Activated CD8-positive, alpha-beta memory T cell treated with anti-CD3 and anti-CD28 coated beads, Interleukin-2, amount 50 U/mL, for 4 hours (primary cell): Measurements from ENCODE around the gene YBX3.
A peak's percentile ranks its signal among the peaks of the same experiment; 100 is the strongest.

Experiments used
- DNase-seq: peaks from one replicate; pipeline ENCODE4 v3.0.0-alpha.2; 2020

Gene YBX3

DNA sequence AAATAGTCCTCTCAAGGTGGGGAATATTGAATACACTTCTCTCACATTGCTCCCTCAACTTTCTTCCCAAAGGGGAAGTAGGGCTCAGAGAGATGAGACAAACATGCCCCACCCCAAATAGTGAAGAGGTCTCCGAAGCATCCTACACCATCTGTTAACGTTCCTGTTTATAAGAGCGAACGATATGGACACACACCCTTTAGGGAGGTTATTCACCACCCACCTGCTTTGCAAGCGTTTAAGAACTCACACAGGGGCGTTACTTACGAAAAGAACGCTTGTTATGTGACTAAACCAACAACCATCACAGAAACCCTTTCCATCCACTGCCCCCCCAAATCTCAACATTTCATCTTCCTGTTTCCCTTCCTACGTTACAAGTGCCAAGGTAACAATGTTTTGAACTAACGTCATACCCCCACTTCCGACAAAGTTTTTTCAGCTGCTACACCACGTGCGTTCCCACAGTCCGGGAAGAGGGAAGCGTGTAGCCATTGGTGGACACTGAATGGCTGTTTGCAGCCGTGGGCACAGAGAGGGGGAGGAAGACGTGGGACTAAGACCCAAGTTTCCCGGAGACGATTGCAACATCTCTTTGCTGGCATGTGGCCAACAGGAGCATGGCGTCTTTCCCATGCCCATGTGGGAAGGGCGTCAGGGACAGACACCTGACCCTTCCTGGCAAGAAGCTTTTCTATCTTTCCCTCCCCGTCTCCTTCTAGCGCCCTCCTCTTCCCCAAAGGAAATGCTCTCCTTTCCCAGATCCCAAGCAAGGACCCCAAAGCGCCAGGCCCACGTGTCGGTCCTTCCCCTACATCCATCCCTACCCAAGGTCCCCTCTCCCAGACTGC, 1.2 kb downstream of the YBX3 start:
- peak; percentile 60 for DNase-seq

DNA sequence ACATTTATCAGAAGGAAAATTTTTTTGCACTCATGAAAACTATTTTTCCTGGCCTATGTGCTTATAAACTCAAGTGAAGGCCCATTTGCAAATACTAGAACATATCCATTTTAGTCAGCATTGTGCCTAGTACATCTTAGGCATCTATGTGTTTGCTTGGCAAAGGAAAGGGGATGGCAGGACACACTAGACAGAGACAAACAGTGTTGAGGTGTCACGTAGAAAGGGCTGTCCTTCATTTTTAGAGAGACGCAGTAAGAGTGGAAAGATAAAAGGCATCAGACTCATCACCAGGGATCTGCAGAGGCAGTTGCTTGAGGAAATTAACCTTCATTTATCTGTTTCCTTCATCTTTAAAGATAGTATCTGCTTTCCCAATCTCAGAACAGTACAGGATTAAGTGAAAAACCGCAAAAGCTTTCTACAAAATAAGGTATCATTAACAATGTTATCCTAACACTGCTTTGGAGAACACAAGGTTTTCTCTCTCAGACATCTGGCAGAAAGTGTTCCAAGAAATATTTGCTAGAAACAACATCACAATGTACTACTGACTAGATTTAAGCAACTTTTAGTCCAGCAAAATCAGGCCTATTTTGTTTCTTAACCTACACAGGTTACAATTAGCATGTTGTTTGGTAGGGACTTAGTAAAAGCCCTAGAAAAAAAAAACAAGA, 2.0 kb downstream of the YBX3 start:
- DNase-seq: no peak

DNA sequence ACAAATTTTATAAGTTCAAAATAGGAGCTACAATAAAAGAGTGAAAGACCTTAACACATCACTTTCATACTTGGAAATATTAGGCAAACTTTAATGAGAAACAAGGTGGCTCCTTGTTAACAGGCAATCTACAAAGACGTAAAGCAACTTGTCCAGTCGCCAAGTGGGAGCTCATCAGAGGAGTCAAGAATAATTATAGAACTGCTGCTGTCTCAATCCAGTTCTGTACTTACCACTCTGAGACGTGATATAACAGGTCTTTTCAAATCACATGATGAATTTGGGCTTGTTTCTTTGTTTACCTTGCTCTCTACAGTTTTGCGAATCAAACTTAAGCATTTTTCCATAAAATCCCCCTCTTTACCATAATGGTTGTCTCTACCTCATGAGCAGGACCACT, 3.6 kb downstream of the YBX3 start:
- DNase-seq: no peak

DNA sequence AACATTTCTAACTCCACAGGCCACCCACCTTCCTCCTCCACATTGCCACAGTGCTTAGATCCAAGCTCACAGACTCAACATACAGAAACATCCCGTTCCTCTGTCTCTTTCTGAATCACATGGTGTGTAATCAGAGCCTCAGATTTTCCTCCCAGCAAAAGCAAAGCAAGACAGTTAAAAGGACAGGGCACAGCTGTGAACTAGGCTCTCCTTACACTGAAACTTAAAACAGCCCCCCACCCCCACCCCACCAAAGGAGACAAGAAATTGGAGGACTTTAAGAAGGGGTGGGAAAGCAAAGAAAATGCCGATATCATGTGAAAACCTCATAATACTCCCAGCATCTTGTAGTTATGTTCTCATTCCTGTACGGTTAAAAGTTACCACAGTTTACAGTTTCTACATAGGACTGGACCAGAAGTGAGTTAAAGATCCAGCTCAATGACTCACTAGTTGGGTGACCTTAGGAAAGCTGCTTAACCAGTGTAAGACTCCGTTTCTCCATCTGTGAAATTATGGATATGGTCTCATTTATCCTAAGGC, 4.8 kb downstream of the YBX3 start:
- DNase-seq: no peak

DNA sequence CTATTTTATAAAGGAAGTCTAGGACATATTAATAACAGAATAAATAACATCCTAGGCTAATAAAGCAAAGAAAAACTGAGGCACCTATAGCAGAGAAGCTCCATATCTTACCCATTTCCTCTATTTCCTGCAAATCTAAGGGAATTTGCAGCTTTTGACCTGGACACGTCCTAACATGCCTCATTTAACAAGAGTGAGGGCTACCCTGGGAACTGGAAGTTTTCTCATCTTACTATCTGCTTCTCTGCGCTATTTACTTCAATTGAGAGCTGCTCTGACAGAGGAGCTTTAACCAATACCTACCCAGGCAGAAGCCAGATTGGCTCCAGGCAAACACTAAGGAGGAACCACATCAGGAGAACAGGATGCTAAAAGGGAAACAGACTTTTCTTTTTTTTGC, 5.7 kb downstream of the YBX3 start:
- DNase-seq: no peak

DNA sequence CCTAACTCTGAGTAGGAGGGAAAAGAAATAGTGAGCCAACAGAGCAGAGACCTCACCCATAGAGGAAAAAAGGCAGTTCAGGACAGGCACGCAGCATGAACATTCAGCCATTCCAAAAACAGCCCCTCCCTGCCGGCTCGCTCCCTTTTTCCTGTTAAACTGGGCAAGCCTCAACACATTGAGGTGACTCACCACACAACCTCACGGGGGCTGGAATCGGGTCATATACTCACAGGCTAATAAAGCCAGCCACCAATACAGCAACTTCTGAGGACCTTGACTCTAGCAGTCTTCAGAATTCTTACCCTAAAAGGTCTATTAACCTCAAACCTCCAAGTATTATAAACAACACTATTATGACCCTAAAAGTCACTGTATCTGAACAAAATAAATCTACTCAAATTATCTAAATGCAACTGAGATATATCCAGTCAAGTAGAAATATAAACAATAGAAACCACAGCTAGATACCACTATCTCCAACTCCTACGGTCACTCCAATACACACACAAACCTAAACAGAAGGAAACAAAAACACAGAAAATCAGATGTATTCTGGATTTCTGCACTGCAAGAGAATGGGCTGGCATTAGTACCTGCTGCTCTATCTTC, 6.3 kb downstream of the YBX3 start:
- no peak for DNase-seq

DNA sequence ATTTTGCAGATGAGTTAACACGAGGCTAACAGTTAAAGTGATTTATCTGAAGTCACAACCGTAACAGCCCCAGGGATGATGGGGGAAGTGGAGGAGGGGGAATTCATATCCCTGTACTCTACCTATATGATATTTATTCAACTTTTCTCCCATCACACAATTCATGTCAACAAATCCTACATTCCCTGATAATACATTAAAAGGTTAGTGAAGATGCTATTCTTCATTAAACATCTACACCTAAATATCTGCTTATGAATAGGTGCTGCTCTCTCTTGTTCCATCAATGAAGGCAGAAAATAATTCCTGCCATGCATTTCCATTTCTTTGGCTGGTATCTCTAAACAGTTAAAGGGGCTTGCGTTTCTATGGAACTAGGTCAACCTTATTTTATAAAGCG, 6.8 kb downstream of the YBX3 start:
- no peak for DNase-seq

DNA sequence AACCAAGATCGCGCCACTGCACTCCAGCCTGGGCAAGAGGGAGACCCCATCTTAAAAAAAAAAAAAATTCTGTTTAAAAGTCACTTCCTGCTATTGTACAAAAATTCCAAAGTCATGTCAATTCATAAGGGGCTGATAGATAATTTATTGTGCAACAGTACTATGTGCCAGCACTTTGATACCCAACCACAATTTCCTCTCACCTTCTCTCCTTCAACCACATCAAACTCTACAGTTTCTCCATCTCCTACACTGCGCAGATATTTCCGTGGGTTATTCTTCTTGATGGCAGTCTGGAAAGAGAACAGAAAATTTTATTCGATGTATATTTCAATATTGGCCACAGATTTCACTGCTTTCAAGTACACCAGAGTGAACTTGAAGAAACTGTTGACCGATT, 7.6 kb downstream of the YBX3 start:
- no peak for DNase-seq

DNA sequence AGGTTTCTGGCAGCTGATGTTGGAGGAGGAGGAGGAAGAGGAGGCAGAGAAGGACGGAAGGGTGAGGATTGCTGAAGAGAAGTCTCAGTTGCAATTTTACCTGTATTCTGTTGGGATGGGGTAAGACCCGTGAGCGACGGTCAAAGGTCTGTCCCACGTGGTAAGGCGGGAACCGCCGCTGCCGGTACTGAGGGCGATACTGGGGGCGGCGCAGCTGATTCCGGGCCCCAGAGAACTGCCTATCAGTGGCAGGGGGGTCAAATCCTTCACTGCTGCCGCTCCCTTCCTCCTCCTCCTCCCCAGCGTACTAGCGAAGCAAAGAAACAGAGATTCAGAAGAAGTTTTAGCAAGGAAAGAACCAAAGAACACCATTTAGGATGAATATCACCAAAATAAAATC, 13.3 kb downstream of the YBX3 start:
- no peak for DNase-seq

DNA sequence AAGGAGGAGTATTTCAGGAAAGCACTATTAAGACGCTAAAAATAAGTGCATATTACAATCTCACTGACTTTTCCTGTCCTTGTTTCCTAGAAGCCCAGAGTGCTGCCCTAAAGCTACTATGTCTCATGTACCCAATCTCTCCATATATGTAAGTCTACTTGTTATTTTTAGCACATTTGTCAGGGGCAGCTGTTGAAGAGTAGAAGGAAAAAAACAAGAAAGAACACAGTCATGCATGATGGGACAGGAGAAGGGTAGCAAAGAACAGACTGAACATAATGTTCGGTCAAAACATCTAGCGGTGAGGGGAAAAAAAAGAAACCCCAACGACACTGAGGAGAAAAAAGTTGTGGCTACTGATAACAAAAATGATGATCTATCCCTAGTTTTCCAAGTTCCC, 14.3 kb downstream of the YBX3 start:
- DNase-seq: no peak

DNA sequence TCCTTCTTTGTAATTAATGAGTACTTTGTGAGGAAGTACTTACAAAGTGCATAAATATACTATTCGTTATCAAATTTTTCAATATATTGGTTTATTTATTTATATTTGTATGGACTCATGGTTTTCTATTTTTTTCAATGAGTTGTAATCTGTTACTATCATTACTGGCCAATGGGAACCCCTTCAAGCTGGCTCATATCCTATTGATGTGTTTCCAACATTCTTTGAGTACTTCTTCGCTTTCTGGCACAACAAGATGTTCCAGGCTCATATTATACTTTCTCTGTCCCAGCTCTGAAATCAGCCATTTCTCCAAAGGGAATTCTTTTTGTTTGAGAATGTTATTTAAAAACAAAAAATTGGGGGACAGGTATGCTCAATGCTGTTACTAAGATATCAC, 17.5 kb downstream of the YBX3 start:
- DNase-seq: no peak

DNA sequence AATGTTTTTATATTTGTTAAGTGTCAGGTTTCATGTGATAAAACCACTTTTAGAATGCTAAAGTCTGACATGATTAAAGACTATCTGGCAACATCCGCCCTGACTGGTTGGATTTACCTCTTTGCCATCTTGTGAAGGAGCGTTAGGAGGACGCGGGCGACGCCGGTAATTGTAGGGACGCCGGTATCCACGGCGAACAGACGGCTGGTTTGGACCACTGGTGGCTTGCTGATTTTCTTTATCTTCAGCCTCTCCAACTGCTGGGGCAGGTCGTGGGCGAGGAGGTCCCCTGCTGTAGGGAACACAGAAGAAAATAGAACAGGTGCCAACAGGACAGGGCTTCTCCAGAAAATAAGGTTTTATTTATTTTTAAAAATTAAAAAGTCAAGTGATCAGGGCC, 21.3 kb downstream of the YBX3 start:
- DNase-seq: no peak

DNA sequence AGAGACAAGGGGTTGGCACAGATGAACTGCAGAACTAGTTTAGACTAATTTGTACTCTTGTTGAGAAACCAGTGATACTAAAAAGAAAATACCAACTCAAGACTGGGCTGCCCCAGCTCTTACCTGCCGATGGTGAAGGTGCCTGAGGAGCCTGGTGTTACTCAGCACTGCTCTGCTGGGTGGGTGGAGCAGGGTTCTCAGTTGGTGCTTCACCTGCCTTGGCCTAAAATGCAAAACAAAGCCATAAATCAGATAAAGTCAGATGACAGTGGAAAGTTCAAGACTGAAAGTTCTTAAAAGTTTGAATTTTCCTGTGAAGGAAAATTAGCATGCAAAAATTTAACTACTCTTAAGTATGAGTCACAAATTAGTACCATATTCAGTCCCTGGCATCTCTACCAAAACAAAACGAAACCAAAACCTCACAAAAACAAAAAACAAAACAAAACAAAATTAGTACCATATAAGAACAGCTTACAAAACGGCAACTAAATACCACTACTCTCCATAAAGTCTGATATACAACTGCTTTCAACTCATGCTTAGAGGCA, 21.9 kb downstream of the YBX3 start:
- DNase-seq: peak; percentile 34

DNA sequence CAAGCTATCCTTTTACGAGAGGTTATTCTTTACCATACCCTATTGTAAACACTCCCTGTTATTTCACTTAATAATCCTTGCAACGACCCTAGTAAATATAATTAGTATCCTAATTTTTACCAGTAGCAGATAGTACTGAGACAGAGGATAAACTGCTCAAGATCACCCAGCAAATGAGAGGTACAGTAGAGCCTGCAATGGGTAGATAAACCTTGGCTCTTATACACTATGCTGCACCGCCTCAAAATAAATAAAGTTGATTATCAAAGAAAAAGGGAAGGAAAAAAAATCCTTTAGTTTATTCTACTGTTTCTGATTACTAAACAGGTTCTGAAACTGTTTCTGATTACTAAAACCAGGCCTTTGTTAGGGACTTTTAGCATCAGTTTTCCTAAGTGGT, 22.5 kb downstream of the YBX3 start:
- DNase-seq: no peak

DNA sequence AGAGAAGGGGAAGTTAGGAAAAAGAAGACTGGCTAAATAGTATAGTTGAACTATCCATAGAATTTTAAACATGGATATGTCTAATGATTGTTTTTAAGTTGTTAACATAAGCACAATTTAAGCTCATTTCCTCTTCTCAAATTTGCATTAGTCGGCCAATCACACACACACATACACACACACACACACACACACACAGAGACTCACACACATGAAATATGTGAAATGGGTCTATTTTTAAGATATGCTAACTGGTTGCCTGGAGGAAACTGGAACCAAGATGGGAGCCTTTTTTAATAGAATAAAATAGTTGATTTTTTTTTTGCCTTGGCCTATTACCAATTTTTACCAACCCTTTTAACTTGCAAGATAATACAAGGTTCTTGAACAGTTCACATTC, 25.3 kb downstream of the YBX3 start:
- DNase-seq: no peak

DNA sequence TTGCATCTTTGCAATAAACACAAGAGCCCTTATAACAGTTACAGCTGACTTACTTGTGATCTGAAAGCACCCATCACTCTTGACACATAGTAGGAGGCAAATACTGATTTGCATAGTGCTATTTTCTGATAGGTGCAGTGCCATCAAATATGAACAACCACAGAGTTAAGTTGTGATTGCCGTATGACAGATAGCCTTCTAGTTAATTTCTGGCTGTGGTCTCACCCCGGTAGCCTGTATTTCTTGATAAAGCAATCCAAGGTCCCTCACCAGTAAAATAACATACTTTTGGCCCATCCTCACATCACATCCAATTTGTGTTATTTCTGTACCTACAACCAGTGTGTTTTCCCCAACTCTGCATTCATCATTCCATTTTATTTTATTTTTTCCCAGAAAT, 26.0 kb downstream of the YBX3 start:
- no peak for DNase-seq

DNA sequence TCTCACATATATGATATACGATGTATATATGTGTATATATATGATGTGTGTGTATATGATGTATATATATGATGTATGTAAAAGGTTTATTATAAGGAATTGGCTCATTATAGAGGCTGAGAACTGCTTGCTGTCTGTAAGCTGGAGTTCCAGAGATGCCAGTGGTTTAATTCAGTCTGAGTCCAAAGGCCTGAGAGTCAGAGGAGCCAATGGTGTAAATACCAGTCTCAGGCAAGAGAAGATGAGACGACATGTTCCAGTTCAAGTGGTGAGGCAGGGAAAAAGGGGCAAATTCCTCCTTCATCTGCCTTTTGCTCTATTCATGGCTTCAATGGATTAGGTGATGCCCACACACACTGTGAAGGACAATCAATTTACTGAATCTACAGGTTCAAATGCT, 32.2 kb downstream of the YBX3 start:
- DNase-seq: no peak

DNA sequence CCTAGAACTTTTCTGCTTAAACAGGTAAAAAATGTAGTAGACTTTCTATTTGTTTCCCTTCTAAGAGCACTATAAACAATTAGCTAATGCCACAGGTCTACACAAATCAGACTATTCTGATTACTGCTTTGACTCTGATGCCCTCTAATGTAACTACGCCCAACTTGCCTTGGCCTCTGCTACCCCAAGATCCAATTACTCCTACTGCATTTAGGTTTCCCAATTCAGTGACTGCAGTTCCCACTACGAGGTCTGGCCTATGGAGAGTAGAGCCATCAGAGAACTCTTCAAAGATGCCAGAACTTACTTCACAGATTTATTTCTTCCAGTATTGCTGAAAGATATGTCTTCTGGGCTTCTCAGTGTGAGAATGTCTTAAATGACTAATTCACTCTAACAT, 34.0 kb downstream of the YBX3 start:
- no peak for DNase-seq

DNA sequence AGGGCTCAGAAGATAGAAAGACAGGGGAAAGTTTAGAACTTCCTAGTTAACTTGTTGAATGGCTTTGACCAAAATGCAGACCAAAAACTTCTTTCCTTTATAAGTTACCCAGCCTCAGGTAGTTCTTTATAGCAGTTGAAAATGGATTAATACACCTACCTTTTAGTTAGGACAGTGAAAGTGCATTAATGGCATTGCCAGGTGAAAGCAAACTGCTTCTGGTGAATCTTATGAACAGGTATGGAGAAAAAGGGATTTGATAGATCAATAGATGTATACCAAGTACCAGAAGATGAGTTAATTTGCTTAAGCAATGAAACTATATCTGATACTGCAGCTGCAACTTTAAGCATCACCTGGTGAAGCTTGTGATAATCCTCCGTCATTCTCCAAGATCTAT, 35.1 kb downstream of the YBX3 start:
- DNase-seq: no peak

DNA sequence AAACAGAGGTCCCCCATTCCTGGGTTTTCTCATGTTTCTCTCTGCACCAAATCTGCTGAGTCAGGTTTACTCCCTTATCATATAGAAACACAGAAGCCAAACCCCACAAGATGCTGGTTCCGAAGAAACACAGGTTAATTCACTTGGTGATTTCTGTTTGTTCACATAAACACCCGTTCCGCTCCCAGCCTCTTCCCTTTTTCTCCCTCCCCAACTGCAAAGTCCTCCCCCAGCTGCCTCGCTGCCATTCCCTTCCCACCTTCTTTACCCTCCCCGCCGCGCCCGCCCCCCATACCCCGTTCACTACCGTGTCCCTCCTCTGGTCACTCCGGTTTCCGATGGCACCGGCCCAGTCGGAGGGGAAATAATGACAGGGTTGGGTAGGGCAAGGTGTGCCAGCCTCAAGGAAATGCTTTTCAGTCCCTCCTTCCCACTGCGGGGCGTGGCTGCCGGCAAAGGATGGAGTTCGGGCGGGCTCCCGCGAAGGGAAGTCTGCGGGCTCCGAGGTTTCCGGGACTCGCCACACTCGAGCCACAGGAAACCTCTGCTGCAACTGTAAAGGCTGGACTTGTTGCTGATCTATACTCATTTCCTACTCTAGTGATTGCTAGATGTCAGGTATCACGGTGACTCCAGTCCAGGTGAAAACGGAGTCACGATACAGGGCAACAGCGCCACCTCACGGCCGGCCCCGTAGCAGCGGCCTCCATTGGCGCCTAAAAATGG, 49.3 kb downstream of the YBX3 start, which contains the start of gene STYK1:
Gene STYK1, minus strand, starts transcription at position 394 of the 726 bp plus-strand sequence. CDS start 39,434 bp downstream, outside the sequence.
- peak; percentile 80 for DNase-seq

DNA sequence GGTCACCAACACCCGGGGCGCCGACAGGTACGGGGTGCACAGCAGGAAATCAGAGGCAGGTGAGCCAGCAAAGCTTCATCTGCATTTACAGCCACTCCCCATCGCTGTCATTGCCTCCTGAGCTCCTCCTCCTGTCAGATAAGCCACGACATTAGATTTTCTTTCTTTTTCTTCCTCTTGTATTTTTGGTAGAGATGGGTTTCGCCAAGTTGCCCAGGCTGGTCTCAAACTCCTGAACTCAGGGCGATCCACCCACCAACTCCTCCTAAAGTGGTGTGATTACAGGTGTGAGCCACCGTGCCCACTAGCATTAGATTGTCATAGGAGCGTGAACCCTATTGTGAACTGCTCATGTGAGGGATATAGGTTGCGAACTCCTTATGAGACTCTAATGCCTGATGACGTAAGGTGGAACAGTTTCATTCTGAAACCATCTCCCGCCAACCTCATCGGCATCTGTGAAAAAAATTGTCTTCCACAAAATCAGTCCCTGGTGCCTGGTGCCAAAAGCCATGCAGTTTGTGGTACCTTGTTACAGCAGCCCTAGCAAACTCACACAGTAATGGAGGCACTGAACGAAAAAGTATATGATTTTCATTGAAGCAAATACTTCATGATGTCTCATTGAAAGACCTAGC, 50.8 kb downstream of the YBX3 start:
- peak; percentile 30 for DNase-seq

DNA sequence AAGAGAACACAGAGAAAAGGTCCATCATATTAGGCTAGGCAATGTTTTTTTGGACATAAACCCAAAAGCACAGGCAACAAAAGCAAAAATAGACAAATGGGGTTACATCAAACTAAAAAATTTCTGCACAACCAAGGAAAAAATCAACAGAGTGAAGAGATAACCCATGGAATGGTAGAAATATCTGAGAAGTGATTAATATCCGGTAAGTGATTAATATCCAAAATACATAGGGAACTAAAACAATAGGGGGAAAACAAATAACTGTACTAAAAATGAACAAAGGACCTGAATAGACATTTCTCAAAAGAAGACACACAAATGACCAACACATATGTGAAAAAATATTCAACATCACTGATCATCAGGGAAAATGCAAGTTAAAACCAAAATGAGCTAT, 53.6 kb downstream of the YBX3 start:
- no peak for DNase-seq
